22Rv1 (cell line): ENCODE results near the gene RAP1GAP2.

Experiments
- ZFX ChIP-seq: fragments of 450-650 bp; IDR thresholded peaks from 2 replicates; pipeline ENCODE4 v1.6.1; 2017; ENCODE audit warnings: antibody characterized with exemption, borderline replicate concordance
- TF ChIP-seq, protein P1 (sequence below): fragments of 450-650 bp; IDR thresholded peaks from 2 replicates; pipeline ENCODE4 v1.5.1; 2017; ENCODE audit warnings: mild to moderate bottlenecking

DNA sequence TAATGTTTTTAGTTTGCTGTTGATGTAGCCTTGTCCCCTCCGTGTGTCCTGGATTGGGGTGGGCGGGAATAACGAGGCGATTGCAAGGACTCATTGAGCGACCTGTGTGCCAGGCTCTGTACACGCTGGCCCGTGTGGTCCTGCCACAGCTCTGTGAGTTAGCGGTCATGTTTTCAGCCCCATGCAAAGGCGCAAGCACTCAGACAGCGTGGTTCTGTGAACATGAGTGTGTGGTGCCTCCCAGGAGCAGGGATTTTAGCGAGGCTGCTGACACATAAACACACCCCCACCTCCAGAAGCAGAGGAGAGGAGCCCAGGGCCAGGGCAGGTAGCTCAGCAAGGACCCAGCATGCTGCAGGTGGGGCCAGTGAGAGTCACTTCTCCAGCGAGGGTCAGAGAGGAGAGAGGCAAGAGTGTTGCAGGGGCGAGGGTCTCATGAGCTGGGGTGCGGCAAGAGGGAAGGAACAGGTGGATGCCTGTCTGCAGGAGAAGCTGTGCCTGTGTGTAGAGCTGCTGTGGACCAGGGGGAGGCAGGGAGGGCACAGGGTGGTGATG lies 151.8 kb downstream of the RAP1GAP2 start:
- TF ChIP-seq, protein P1, sequence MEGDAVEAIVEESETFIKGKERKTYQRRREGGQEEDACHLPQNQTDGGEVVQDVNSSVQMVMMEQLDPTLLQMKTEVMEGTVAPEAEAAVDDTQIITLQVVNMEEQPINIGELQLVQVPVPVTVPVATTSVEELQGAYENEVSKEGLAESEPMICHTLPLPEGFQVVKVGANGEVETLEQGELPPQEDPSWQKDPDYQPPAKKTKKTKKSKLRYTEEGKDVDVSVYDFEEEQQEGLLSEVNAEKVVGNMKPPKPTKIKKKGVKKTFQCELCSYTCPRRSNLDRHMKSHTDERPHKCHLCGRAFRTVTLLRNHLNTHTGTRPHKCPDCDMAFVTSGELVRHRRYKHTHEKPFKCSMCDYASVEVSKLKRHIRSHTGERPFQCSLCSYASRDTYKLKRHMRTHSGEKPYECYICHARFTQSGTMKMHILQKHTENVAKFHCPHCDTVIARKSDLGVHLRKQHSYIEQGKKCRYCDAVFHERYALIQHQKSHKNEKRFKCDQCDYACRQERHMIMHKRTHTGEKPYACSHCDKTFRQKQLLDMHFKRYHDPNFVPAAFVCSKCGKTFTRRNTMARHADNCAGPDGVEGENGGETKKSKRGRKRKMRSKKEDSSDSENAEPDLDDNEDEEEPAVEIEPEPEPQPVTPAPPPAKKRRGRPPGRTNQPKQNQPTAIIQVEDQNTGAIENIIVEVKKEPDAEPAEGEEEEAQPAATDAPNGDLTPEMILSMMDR: no peak
- TF ChIP-seq ZFX: no peak
